ENCODE results near the gene TRIM44. TPM values are rescaled to one million over a fixed set of nuclear protein-coding genes. Genes with fewer than 3 reads are reported as not detected.
"Not testable (repeated sequence)": the region's sequence is repeated elsewhere in the genome, so short reads cannot be mapped to it uniquely, and the experiment has no call there.

The TRIM44 gene
- total and polyA plus RNA-seq, 8 donors, result 6.3 to 55.4 (median 36.4) TPM

DNA sequence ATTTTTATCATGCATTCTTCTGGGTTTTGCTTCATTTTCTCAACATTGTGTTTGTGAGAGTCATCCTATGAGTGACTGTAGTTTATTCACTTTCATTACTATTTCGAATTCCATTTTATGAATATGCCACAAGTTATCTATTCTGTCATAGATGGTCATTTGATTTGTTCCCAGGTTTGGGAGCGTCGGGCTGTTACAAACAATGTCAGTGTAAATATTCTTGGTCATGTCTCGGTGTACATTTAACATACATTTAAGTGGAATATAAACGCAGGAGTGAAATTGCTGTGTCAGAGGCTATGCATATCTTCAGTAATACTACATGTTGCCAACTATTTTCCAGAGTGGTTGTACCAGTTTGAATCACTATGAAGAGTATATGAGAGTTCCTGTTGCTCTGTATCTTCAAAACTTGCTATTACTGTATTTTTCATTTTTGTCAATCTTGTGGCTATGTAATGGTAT is 2.4 kb downstream of the TRIM44 start:
- Histone ChIP-seq H3K4me3 (peak overlapping the region in 1 of 4 donors; percentile 68), H3K36me3 (no peaks in the 10 kb centered on the region), H3K9me3 (no peaks in the 10 kb centered on the region), H3K4me1 (peaks cover 0 to 19% (median 13%) of the 10 kb centered on the region in 3 donors), H3K27ac (no peak overlapping the region), H3K27me3 (no peaks in the 10 kb centered on the region)
- TF ChIP-seq, protein P1, sequence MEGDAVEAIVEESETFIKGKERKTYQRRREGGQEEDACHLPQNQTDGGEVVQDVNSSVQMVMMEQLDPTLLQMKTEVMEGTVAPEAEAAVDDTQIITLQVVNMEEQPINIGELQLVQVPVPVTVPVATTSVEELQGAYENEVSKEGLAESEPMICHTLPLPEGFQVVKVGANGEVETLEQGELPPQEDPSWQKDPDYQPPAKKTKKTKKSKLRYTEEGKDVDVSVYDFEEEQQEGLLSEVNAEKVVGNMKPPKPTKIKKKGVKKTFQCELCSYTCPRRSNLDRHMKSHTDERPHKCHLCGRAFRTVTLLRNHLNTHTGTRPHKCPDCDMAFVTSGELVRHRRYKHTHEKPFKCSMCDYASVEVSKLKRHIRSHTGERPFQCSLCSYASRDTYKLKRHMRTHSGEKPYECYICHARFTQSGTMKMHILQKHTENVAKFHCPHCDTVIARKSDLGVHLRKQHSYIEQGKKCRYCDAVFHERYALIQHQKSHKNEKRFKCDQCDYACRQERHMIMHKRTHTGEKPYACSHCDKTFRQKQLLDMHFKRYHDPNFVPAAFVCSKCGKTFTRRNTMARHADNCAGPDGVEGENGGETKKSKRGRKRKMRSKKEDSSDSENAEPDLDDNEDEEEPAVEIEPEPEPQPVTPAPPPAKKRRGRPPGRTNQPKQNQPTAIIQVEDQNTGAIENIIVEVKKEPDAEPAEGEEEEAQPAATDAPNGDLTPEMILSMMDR (IDR thresholded peaks at IDR 0.05), result no peak
- intact Hi-C loops (cut with DNase I), result no loop called here
- FAIRE-seq (no peak), ATAC-seq (no peak), DNase-seq (no peak)
- WGBS, 2 donors, result 97 to 98% methylated on average over 5 of the region's 5 CpGs

- DNase-seq, result no peak
- Histone ChIP-seq H3K4me1 (peaks cover 14 to 33% (median 18%) of the 10 kb centered on the region in 3 donors), H3K4me3 (no peak overlapping the region), H3K27me3 (no peaks in the 10 kb centered on the region), H3K9me3 (no peaks in the 10 kb centered on the region), H3K27ac (no peak overlapping the region), H3K36me3 (no peaks in the 10 kb centered on the region)
- TF ChIP-seq, protein P1 (IDR thresholded peaks at IDR 0.05), result no peak
- WGBS, 2 donors, result 100% methylated on average over 1 of the region's 1 CpG
- intact Hi-C loops (cut with DNase I), result no loop called here
- no peak for FAIRE-seq
- no peak for ATAC-seq
Observed at GRCh38 chr11:35667257-35667656, 4.7 kb downstream of the TRIM44 start.

- H3K27me3 ChIP-seq; ATAC-seq; H3K9me3 ChIP-seq; H3K27ac ChIP-seq; FAIRE-seq; DNase-seq; H3K36me3 ChIP-seq; H3K4me3 ChIP-seq; intact Hi-C loops (cut with DNase I): not testable (repeated sequence)
- 96 to 97% methylated on average over 3 of the region's 3 CpGs for WGBS, 2 donors
- H3K4me1 ChIP-seq, result peaks cover 14 to 34% (median 16%) of the 10 kb centered on the region in 3 donors
Observed at GRCh38 chr11:35668350-35668749, 5.8 kb downstream of the TRIM44 start.

DNA sequence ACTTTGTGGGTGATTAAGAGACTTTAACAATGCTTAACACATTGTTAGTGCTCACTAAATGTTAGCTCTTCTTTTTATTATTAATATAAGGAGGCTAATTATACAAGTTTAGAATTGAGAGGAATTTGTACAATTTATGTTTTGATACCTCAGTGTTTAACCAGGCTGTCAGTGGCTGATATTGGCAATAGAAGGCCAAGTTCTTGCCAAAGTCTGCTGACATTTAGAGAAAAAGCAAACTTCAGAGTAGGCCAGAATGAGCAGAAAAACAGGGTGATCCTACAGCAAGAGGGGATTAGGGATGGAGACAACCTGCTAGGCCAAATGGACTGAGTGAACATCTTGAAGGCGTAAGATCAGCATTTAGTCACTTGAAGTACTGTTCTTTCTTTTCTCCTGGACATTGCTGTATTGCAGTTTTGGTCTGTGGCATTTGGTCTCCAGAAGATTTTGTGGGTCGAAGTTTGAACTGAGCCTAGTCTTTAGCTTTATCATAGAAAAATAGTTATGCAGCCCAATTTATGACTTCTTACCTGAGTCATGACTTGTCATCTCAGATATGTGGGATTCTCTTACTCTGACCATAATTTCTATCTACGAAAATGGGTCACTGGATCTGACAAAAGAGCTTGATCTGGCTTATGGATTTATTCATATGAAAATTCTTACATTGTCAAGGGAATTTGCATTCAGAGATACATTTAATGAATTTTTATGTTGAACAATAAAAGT is 9.0 kb downstream of the TRIM44 start:
- no peaks in the 10 kb centered on the region for H3K9me3 ChIP-seq
- ATAC-seq (peak in 1 of 4 donors; percentile 51), DNase-seq (no peak), FAIRE-seq (no peak)
- TF ChIP-seq, protein P1 (IDR thresholded peaks at IDR 0.05), result no peak
- intact Hi-C loops (cut with DNase I), result no loop called here
- no peaks in the 10 kb centered on the region for H3K36me3 ChIP-seq
- no peaks in the 10 kb centered on the region for H3K27me3 ChIP-seq
- no peak overlapping the region for H3K27ac ChIP-seq
- peaks cover 9 to 29% (median 18%) of the 10 kb centered on the region in 3 donors for H3K4me1 ChIP-seq
- 91 to 93% methylated on average over 3 of the region's 3 CpGs for WGBS, 2 donors
- H3K4me3 ChIP-seq, result no peak overlapping the region

DNA sequence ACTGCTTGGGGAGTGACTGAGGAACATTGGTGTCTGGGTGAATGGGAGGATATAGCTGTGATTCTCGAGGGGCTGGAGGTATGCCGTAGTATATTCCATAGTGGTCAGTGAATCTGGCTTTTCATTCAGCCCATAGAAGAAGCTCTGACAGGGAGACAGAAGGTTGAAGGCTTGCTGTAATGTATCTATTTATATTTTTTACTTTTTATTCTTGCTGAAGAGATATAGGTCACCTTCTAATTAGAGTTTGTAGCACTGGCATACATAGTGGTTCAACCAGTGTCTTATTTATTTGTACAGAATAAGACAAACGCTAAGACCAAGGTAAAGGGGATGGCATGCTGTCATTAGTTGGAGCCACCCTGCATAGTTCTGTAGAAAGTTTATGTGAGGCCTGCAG is 10.0 kb downstream of the TRIM44 start:
- Histone ChIP-seq H3K27me3 (no peaks in the 10 kb centered on the region), H3K27ac (no peak overlapping the region), H3K36me3 (no peaks in the 10 kb centered on the region), H3K4me3 (no peak overlapping the region), H3K9me3 (no peaks in the 10 kb centered on the region), H3K4me1 (peaks cover 19 to 29% (median 23%) of the 10 kb centered on the region in 3 donors)
- DNase-seq, result no peak
- ATAC-seq, result no peak
- WGBS, 2 donors, result 75 to 80% methylated on average over 3 of the region's 3 CpGs
- TF ChIP-seq, protein P1 (IDR thresholded peaks at IDR 0.05), result no peak
- FAIRE-seq, result no peak
- intact Hi-C loops (cut with DNase I), result no loop called here
